SIG-M5 (cell line): ENCODE data around the gene DLG2.
"Not testable (repeated sequence)": the region's sequence is repeated elsewhere in the genome, so short reads cannot be mapped to it uniquely, and the experiment has no call there.

ENCODE experiments used
- DNase-seq: peaks from one replicate; lab custom pipeline; 2025; lab: John Stamatoyannopoulos, UW

Gene DLG2

GRCh38 chr11:85231588-85231987 lies 395.6 kb downstream of the DLG2 start:
- DNase-seq = no peak

DNA sequence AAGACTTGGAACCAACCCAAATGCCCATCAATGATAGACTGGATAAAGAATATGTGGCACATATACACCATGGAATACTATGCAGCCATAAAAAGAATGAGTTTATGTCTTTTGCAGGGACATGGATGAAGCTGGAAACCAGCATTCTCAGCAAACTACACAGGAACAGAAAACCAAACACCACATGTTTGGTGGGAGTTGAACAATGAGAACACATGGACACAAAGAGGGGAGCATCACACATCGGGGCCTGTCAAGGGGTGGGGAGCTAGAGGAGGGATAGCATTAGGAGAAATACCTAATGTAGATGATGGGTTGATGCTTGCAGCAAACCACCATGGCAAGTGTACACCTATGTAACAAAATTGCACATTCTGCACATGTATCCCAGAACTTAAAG lies 397.4 kb downstream of the DLG2 start:
- not testable (repeated sequence) for DNase-seq

GRCh38 chr11:85196968-85197367 lies 430.2 kb downstream of the DLG2 start:
- DNase-seq = no peak

GRCh38 chr11:85195934-85196333 lies 431.2 kb downstream of the DLG2 start:
- DNase-seq = no peak

GRCh38 chr11:85187992-85188391 lies 439.2 kb downstream of the DLG2 start:
- DNase-seq = no peak

DNA sequence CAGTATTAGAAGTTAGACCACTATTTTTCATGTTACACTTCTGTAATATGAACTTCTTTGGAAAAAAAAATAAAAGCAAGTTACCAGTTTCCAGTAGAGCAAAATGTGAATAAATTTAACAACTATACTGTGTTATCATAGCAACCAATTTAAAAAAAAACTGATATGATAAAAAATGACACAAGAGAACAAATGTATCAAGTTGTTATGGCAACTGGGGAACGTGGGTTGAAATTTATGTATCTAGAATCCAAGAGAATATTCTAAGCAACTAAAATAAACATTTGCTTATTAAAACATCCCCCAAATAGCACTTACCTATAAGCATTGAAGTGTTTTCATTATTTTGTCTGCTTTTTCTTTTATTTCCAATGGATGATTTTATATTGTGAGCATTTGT lies 442.4 kb downstream of the DLG2 start:
- no peak for DNase-seq

- no peak for DNase-seq
Observed at GRCh38 chr11:85182441-85183387, 444.4 kb downstream of the DLG2 start.

DNA sequence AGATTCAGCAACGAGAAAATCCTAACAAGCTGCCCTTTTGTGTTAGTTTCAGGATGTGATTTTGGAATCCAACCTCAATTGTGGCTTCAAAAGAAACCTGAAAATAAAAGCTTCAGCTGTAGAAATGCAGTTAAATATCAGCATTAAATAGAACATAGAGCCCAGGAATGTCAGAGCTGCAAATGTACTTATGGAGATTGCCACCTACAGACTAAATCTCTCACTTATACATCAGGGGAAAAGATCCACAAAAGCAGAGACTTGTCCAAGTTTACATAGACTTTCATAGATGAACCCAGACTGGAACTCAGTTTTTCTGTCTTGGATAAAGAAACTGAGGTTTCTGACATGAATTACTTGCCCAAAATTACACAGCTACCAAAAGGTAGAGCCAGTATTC lies 446.6 kb downstream of the DLG2 start:
- no peak for DNase-seq

DNA sequence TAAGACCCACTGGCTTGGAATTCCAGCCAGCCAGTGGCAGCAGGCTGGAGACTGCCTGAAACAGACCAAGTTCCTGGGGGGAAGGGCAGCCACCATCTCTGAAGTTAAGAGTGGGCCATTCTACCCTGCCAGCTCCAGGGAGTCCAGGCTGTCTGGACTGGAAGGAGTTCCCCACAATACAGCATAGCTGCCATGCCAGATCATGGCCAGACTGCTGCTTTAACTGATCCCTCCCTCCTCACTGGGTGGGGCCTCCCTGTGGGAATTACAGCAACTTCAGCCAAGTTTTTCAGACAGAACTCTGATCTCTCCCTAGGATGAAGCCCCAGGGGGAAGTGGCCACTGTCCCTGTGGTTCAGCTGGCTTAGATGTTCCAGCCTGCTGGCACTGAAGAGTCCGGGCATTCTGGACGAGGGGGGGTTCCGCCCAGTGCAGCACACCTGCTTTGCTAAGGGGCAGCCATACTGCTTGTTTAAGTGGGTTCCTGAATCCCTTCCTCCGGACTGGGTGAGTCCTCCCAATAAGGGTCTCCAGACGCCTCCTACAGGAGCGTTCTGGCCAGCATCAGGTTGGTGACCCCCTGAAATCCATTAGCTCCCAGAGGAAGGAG lies 455.4 kb downstream of the DLG2 start:
- no peak for DNase-seq

- DNase-seq = no peak
Observed at GRCh38 chr11:85170184-85170583, 457.0 kb downstream of the DLG2 start.

DNA sequence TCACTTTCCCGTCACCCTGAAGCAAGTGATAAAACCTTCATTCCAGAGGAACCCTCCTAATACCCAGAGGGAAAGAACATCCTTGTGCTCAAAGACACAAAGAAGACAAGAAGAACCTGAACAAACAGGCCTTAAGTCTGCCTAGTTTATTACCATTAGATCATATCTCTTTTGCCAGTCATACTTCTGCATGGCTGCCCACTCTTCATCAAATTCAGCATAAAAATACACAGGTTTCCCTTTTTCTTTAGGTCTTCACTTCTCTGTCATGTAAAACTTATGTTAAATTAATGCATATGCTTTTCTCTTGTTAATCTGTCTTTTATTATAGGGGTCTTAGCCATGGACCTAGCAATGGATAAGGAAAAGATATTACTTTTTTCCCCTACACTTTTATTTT lies 459.7 kb downstream of the DLG2 start:
- no peak for DNase-seq

- DNase-seq = no peak
Observed at GRCh38 chr11:85167038-85167437, 460.1 kb downstream of the DLG2 start.

DNA sequence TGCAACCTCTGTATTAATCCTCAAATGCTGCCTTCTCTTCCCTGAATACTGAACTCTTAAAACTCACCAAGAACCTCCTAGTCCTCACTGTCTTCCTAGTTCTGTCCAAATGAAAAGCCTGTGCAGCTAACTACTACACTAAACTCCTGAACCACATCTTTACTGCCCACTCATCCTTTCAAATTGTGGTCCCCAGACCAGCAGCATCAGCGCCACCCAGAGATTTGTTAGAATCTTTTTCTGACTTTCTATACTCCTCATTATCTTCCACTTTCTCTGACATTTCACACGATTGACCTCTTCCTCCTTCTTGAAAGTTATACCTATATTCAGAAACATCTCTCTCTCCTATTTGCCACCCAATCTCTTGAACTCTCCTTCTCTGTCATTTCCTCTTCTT lies 461.3 kb downstream of the DLG2 start:
- no peak for DNase-seq

DNA sequence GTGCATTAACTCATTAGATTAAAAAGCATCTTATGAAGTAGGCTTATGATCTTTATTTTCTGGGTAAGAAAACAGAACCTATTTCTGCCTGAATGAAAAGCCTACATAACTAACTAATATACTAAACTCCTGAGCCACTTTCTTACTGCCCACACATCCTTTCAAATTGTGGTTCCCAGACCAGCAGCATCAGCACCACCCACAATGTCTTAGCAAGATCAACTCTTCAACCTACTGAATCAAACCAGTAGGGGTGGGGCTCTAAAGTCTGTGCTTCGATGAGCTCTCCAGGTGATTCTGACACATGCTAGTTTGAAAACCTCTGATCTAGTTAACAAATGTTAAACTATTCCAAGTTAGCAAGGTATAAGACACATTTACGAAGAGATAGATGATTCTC lies 462.4 kb downstream of the DLG2 start:
- DNase-seq = no peak

GRCh38 chr11:85154294-85154693 lies 472.9 kb downstream of the DLG2 start:
- DNase-seq = no peak

DNA sequence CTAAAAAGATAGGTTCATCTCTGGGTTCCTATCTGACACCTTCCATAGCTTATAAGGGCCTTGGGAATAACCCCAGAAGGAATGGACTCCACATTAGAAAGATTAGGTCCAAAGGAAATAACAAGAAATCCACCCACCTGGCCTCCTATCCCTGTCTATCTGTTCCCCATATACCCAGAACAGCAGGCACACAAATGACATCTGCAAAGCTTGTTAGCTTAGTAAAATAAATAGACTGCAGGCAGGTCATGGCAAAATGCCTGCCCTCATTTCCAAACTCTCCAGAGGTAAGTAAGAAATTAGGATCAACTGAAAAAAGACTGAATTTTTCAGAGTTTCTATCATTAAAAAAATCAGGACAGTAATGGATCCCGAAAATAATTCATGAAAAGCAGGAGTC lies 489.5 kb downstream of the DLG2 start:
- DNase-seq = no peak

DNA sequence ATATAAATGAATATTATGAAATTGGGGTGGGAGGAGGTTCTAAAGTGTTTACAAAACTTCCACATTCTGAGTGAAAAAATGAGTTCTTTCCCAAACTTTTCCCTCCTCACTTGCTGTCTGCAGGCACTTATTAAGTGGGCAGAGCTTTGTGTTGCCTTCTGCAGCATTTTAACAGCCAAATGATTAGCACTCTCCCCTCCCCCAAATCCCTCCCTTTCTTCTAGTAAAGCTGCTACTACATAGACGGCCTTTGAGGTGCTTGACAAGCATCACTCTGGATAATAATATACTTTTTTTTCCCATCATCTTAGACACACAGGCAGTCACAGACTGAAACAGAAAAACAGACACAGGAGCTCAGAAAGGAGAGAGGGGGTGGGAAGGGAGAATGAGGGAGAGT lies 493.5 kb downstream of the DLG2 start:
- DNase-seq = no peak

DNA sequence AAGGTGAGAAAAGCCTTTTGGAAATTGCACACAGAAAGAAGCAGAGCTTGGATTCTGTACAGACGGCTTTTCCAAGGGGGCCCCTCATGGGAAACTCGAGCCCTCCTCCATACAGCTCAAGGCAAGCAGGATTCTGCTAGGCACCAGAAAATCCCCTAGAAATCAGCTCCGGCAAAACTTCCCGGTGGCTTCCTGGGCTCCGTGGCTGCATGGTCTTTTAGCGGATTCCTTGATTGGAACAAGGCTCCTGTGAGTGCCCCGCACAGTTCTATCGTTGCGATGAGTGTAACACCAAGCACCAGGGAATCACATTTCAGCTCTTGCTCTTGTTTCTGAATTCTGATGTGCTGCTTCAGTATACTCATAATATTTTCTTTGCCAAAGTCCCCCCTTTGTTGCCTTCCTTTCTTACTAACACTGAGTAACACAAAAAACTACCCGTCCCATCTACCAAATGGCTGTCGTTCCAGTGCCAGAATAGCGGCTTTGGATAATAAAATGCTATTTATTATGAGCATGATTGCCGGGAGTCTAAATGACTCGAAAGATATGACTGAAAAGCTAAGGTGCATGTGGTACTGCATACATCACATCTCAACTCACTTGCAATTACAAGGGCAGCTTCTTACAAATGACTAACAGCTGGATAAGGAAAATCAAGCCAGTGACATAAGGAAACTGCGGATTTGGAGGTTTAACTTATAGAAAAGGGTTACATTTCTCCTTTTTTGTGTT lies 494.1 kb downstream of the DLG2 start:
- DNase-seq = no peak

- DNase-seq = no peak
Observed at GRCh38 chr11:85127349-85127748, 499.8 kb downstream of the DLG2 start.

DNA sequence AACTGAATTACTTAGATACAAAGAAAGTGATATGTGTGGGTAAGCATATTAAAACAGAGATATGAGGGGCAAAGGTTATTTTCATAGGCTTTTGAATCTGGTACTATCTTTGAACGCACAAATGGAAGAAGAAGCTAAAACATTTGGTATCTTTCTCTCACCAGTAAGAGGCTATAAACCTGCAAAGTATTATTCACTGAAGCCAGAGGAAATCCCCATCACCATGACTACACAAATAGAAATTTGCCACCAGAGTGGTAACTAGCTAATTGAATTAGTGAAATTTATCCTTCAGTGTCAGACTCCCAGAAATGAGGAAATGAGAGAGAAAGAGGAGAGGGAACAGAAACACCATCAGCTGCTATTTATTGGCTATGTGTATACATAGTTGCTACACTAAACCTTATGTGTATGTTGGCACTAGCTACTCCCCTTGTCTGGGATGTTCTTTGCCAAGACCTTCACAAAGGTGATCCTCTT lies 503.4 kb downstream of the DLG2 start:
- peak; percentile 48 for DNase-seq

DNA sequence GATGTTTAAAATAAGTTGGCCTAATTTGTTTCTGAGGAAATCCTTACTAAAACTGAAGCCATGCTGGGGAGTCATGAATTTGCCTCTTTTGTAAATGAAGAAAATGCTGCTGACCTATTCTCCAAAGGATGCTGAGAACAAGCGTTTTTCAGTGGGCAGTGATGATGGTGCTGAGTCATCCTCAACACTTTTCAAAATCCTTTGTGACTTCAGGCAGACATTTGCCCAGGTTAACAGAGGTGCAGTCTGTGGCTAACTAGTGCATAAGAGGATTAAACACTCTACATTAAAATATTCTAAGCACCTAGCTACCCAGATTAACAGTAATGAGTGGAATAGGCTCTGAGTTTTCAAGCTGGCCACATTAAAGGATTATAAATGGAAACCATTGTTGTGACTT lies 509.0 kb downstream of the DLG2 start:
- DNase-seq = no peak

DNA sequence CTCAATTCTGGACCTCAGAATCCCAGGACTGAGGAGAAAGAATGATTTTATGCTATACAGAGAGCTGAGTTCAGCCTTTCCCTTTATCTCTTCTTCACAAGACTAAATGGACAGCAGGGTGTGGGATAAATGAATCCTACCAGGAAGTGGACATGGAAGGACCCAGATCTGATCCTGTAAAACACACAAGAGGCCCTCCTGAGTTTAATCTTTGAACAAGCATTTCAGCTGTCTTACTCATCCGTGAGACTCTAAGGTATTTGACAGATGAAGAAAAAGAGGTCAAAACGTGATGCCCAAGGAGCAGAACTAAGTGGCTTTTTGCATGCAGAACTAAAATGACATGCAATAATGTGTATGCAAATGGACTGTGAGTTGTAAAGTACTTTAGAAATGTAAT lies 511.3 kb downstream of the DLG2 start:
- DNase-seq = no peak

DNA sequence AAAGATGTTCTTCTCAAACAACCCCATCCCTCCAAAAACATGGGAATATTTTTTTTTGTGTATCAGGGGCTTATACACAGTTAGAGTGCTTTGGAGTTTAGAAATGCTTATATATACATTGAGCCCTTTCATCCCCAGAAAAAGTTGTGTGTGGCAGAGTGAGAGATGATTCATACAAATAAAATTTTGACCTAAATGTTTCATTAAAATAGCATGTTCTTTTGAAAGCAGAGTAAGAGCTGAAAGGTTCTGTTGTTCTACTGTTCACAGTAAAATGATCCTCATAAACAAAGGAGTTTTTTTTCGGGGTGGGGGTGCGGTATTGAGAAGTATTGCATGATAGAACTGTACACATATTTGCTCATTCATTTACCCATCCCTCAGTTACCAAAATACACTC lies 512.4 kb downstream of the DLG2 start:
- DNase-seq = no peak
